ENCODE measurements around the gene SYNGR2.

The SYNGR2 gene

DNA sequence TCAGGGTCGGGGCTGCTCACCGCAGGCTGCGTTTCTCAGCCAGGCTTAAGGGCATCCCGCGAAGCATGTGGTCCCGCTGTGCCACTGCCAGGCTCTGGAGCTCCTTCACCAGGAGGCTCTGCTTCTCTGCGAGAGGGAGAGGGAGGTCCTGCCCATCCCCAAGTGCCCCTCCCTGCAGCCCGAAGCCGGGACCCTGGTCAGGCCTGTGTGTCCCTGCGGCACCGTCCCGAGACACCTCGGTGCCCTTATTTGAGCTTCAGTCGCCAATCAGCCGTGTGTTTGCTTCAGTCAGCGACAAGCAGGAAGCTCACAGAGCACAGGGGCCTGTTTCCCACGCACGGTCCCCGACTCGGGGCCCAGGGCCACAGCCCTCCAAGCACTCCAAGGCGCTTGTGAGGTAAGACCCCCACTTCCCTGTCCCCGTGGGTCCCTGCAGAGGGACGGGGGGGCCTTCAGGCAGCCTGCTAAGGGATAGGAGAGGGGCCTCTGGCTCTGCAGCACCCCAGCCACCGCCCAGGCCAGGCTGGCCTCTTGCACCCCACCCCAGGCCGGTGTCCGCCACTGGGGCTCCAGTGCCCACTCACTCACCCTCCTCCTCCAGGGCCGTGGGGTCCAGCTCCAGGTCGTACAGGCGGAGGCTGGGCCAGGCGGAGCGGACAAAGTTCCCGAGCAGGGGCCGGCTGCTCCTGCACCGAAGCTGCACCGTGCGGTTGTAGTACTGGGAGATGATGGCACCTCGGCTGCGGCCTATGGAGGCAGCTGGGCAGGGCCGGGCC lies 43.1 kb upstream of the SYNGR2 start:
- peaks cover 4% of the 10 kb centered on the region; the same call in 1 of the 2 replicates for H3K36me3 ChIP-seq
- no peak for TF ChIP-seq CTCF (IDR thresholded peaks at IDR 0.05; ENCODE audit: low read depth, low read length)
- no peak overlapping the region for H3K4me3 ChIP-seq (ENCODE audit: low read depth, low read length)
- peaks cover 2% of the 10 kb centered on the region for H3K27me3 ChIP-seq (ENCODE audit: insufficient read depth, low read depth, severe bottlenecking)
- H3K27ac ChIP-seq = no peak overlapping the region
- DNase-seq = no peak
- H3K9me3 ChIP-seq (ENCODE audit: severe bottlenecking) = no peaks in the 10 kb centered on the region

GRCh38 chr17:78125976-78126894 lies 42.1 kb upstream of the SYNGR2 start:
- no peak for DNase-seq
- Histone ChIP-seq H3K36me3 (peaks cover 4% of the 10 kb centered on the region; the same call in 1 of the 2 replicates), H3K27ac (no peak overlapping the region), H3K4me3 (ENCODE audit: low read depth, low read length) (no peak overlapping the region), H3K9me3 (ENCODE audit: severe bottlenecking) (no peaks in the 10 kb centered on the region), H3K27me3 (ENCODE audit: insufficient read depth, low read depth, severe bottlenecking) (peaks cover 2% of the 10 kb centered on the region)
- TF ChIP-seq CTCF (IDR thresholded peaks at IDR 0.05; ENCODE audit: low read depth, low read length) = no peak

DNA sequence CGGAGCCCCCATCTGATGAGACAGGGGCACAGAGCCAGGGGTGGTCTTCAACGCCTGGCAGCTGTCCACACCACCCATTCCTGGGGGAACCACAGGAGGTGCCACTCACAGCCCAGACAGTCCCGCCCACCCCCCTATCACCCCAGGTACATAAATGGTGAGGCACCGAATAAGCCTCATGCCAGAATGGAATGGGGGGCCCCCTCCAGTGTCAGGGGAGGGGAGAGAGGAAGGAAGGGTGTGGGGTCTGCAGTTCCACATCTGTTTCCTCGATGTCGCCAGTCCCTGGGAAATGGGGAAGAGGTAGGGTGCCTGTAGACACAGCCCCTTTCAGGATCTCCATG lies 41.5 kb upstream of the SYNGR2 start:
- Histone ChIP-seq H3K27ac (no peak overlapping the region), H3K9me3 (ENCODE audit: severe bottlenecking) (no peaks in the 10 kb centered on the region), H3K27me3 (ENCODE audit: insufficient read depth, low read depth, severe bottlenecking) (peaks cover 2% of the 10 kb centered on the region), H3K4me3 (ENCODE audit: low read depth, low read length) (no peak overlapping the region), H3K36me3 (peaks cover 4% of the 10 kb centered on the region; the same call in 1 of the 2 replicates)
- no peak for TF ChIP-seq CTCF (IDR thresholded peaks at IDR 0.05; ENCODE audit: low read depth, low read length)
- DNase-seq = no peak

DNA sequence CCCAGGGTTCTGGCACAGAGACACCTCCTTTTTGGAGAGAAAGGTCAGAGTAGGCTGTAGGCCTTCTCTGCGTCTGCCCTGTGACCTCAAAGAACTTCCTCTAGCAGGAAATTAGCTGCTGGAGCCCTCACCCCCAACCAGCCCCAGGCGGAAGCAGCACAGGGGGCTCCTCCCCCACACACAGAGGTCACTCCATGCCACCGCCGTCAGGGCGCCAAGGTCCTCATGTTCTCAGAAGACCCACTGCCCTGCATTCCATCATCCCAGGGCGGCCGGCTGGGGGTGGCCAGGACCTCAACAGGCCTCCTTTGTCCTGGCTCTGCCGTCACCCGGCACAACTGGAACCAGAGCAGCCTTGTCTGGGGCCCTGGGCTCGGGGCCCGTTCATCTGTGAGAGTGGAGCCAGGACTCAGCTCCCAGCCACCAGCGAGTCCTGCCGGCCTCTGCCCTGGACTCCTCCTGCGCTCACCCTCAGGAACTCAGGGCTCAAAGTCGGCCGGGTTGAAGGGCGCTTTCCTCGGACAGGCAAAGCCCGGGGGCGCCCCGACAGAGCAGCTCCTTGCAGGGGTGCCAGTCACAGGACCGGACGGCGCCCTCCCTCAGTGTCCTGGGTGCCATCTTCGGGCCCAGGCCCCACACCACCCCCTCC lies 41.0 kb upstream of the SYNGR2 start:
- no peak for TF ChIP-seq CTCF (IDR thresholded peaks at IDR 0.05; ENCODE audit: low read depth, low read length)
- peaks cover 4% of the 10 kb centered on the region; the same call in 1 of the 2 replicates for H3K36me3 ChIP-seq
- no peaks in the 10 kb centered on the region for H3K9me3 ChIP-seq (ENCODE audit: severe bottlenecking)
- H3K27ac ChIP-seq = no peak overlapping the region
- DNase-seq = no peak
- peaks cover 2% of the 10 kb centered on the region for H3K27me3 ChIP-seq (ENCODE audit: insufficient read depth, low read depth, severe bottlenecking)
- H3K4me3 ChIP-seq (ENCODE audit: low read depth, low read length) = peak overlapping the region; percentile 94

GRCh38 chr17:78127888-78128550 lies 40.4 kb upstream of the SYNGR2 start:
- H3K9me3 ChIP-seq (ENCODE audit: severe bottlenecking) = no peaks in the 10 kb centered on the region
- H3K27ac ChIP-seq = peak overlapping the region; percentile 50
- H3K27me3 ChIP-seq (ENCODE audit: insufficient read depth, low read depth, severe bottlenecking) = peaks cover 2% of the 10 kb centered on the region
- DNase-seq = peak; percentile 68
- H3K36me3 ChIP-seq = peaks cover 3% of the 10 kb centered on the region; the same call in 1 of the 2 replicates
- peak overlapping the region; percentile 94 for H3K4me3 ChIP-seq (ENCODE audit: low read depth, low read length)
- TF ChIP-seq CTCF (IDR thresholded peaks at IDR 0.05; ENCODE audit: low read depth, low read length) = no peak
